GM08714 (cell line): Measurements from ENCODE around the gene RAB36.

Experiments
- H3K4me3 ChIP-seq: fragments of 200-500 bp; sonication (Bioruptor generic); 2 replicates; pipeline ENCODE4 v1.5.1; 2014; ENCODE audit warnings: mild to moderate bottlenecking, low read length, inconsistent platforms
- ZNF274 ChIP-seq: IDR thresholded peaks from 2 replicates; pipeline ENCODE4 v1.6.1; 2012; ENCODE audit warnings: mild to moderate bottlenecking, low read depth, low read length

The RAB36 gene

GRCh38 chr22:23104187-23104971, 40.9 kb upstream of the RAB36 start:
- TF ChIP-seq ZNF274, result no peak
- no peak overlapping the region for H3K4me3 ChIP-seq

DNA sequence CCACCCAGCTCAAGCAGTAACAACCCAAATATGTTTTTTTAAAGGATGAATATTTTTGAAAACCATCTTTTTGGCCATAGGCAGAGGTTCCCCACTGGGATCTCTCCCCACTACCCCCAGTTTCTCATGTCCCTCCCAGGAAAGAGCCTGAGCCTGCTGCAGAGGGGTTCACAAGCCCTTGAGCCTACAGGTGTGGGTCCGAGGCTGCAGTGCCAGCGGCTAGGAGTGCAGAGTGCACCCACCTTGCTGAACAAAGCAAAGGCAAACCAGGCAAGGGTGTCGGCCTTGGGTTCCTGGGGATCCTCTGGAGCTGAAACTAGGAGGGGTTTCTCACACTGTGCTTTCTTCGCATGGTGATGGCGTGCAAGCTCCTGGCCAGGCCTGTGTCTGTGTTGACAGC, 40.0 kb upstream of the RAB36 start:
- no peak for TF ChIP-seq ZNF274
- H3K4me3 ChIP-seq, result no peak overlapping the region

GRCh38 chr22:23105919-23106318, 39.4 kb upstream of the RAB36 start:
- no peak for TF ChIP-seq ZNF274

GRCh38 chr22:23106344-23106743, 38.9 kb upstream of the RAB36 start:
- no peak overlapping the region for H3K4me3 ChIP-seq
- TF ChIP-seq ZNF274, result no peak

More at GRCh38 chr22:23105919-23106318, 39.4 kb upstream of the RAB36 start:
- no peak overlapping the region for H3K4me3 ChIP-seq

DNA sequence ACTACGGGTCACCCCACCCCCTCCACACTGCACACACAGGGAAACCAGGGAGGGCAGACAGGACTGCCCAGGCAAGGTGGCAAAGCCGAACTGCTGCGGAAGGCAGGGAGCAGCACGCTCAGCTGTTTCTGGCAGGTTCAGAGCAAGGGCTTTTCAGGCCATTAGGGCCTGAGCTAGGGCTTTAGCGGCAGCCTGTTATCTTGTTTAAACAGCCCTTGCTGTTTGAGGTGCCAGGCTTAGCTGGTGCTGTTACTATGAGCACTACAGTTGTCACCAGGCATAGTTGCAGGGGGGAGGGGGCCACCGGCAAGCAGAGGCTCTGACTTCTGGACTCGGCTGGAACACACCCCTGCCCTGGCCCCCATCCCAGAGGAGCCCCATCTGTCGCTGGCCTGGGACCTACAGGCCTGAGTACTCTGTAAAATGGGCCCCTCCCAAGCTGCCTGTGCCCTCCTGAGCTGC, 38.3 kb upstream of the RAB36 start:
- TF ChIP-seq ZNF274, result no peak
- H3K4me3 ChIP-seq, result no peak overlapping the region

DNA sequence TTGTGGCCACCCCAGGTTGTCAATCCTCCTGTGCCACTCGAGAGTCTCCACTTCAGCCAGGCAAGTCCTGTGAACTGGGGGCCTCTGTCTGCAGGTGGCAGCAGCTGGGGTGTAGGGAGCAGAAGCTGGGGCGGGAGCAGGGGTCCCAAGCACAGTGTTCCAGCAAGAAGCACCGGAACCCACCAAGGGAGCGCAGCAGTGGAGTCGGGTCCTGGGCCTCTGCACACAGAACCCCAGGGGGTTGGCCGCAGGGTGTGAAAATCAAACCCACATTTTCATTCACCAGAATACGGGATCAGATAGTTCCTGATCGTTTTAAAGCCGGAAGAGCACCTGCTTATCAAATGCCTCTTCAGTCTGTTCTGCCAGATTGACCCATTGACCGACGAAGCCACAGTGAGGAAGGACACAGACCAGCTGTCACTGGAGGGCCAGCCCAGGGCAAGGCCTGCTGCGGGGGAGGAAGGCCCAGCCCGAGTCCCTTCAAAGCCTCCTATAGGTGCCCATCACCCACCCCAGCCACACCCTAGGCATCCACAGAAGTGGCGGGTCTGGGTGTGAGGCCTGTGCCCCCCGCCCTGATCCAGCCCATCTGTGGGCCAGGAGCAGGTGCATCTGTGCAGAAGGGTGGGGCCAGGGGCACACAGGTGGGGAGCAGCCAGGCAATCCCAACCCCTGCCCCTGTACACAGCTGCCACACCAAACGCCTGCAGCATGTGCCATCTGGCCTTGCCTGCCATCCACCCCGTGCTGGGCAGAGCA, 37.6 kb upstream of the RAB36 start:
- no peak for TF ChIP-seq ZNF274
- no peak overlapping the region for H3K4me3 ChIP-seq

GRCh38 chr22:23108249-23109078, 36.8 kb upstream of the RAB36 start:
- no peak for TF ChIP-seq ZNF274
- H3K4me3 ChIP-seq, result no peak overlapping the region

- H3K4me3 ChIP-seq, result no peak overlapping the region
- no peak for TF ChIP-seq ZNF274
These were observed 36.3 kb upstream of the RAB36 start for GRCh38 chr22:23109079-23109347.

- no peak overlapping the region for H3K4me3 ChIP-seq
- TF ChIP-seq ZNF274, result no peak
These were observed 35.8 kb upstream of the RAB36 start for GRCh38 chr22:23109441-23109978.

- no peak for TF ChIP-seq ZNF274
- H3K4me3 ChIP-seq, result no peak overlapping the region
These were observed 34.9 kb upstream of the RAB36 start for GRCh38 chr22:23110190-23110921.

DNA sequence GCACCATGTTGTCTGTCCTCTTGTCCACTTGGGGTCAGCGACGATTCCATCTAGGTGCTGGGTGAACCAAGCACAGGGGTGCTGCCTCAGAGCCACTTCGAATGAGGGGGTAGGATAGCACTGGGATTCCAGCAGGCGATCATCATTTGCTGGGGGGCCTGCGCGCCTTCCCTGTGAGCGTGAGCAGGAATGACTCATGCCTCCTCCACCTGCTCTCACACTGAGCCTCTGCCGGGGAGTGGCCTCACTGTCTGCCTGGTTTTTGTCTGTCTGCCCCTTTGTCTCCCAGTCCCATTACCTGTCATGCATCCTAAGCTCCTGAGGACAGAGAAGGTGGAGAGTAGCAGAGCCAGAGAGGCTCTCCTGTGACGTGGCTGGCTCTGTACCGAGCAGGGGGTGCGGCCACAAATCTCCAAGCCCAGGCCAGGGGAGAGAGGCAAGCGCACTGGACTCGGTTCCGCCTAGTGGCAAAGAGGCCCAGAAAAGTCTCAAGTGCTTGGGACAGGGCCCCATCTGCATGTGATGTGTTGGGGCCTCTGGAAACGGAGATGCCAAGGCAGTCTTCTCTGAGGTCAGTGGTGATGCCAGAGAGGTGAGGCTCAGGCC, 34.3 kb upstream of the RAB36 start:
- TF ChIP-seq ZNF274, result no peak
- H3K4me3 ChIP-seq, result no peak overlapping the region

GRCh38 chr22:23112472-23113012, 32.7 kb upstream of the RAB36 start:
- H3K4me3 ChIP-seq, result no peak overlapping the region
- no peak for TF ChIP-seq ZNF274
